Mesothelial cell of epicardium (in vitro differentiated cells): ENCODE measurements around the gene HDDC3. TPM values are rescaled to one million over a fixed set of nuclear protein-coding genes. Genes with fewer than 3 reads are reported as not detected.

Experiments
- DNase-seq, 2 experiments: peaks; one replicate each; pipeline ENCODE4 v3.0.0; 2021; ENCODE audit warnings: low spot score in 2 of 2; ENCODE audit not compliant: unreplicated experiment in 2 of 2
- H3K27ac Mint-ChIP-seq: 2 replicates; pipeline ENCODE4 v1.8.0; 2021; ENCODE audit warnings: mixed read lengths
- H3K27me3 Mint-ChIP-seq: 2 replicates; pipeline ENCODE4 v1.8.0; 2021; ENCODE audit warnings: low read depth, mixed read lengths
- H3K36me3 Mint-ChIP-seq: 2 replicates; pipeline ENCODE4 v1.8.0; 2021; ENCODE audit warnings: mixed read lengths
- H3K4me1 Mint-ChIP-seq: 2 replicates; pipeline ENCODE4 v1.8.0; 2021; ENCODE audit warnings: mixed read lengths
- H3K4me3 Mint-ChIP-seq: 2 replicates; pipeline ENCODE4 v1.8.0; 2021; ENCODE audit warnings: mild to moderate bottlenecking, moderate library complexity, mixed read lengths
- H3K9me3 Mint-ChIP-seq: 2 replicates; pipeline ENCODE4 v1.8.0; 2021; ENCODE audit warnings: mixed read lengths
- CTCF ChIP-seq: fragments of 200-600 bp; sonication (generic); IDR thresholded peaks from one replicate; pipeline ENCODE4 v1.5.0; 2021; ENCODE audit warnings: antibody characterized with exemption; ENCODE audit not compliant: unreplicated experiment
- total RNA-seq: library from RNA; stranded (reverse); gene quantifications from 3 replicates; pipeline ENCODE4 v1.2.1, GENCODE V29; 2021

The HDDC3 gene
- total RNA-seq, 1 donor from 2014 or later = 11.9 TPM

- Mint-ChIP-seq H3K27me3 (no peaks in the 10 kb centered on the region), H3K4me1 (peaks cover 16% of the 10 kb centered on the region), H3K36me3 (peaks cover 25% of the 10 kb centered on the region), H3K9me3 (no peaks in the 10 kb centered on the region), H3K27ac (peak overlapping the region; percentile 39), H3K4me3 (no peak overlapping the region)
- DNase-seq = no peak
- TF ChIP-seq CTCF = no peak
Observed at GRCh38 chr15:90960298-90961091, 28.1 kb upstream of the HDDC3 start.

GRCh38 chr15:90959894-90960293, 27.5 kb upstream of the HDDC3 start:
- no peak for DNase-seq
- Mint-ChIP-seq H3K9me3 (no peaks in the 10 kb centered on the region), H3K4me1 (peaks cover 16% of the 10 kb centered on the region), H3K27ac (no peak overlapping the region), H3K36me3 (peaks cover 22% of the 10 kb centered on the region), H3K27me3 (no peaks in the 10 kb centered on the region), H3K4me3 (no peak overlapping the region)
- TF ChIP-seq CTCF = no peak

- Mint-ChIP-seq H3K4me3 (no peak overlapping the region), H3K9me3 (no peaks in the 10 kb centered on the region), H3K36me3 (peaks cover 22% of the 10 kb centered on the region), H3K4me1 (peaks cover 18% of the 10 kb centered on the region), H3K27me3 (no peaks in the 10 kb centered on the region), H3K27ac (no peak overlapping the region)
- no peak for TF ChIP-seq CTCF
- no peak for DNase-seq
Observed at GRCh38 chr15:90959028-90959595, 26.8 kb upstream of the HDDC3 start.

GRCh38 chr15:90957791-90958190, 25.4 kb upstream of the HDDC3 start:
- H3K9me3 Mint-ChIP-seq = no peaks in the 10 kb centered on the region
- no peaks in the 10 kb centered on the region for H3K27me3 Mint-ChIP-seq
- peaks cover 16% of the 10 kb centered on the region for H3K4me1 Mint-ChIP-seq
- peak overlapping the region; percentile 76 for H3K4me3 Mint-ChIP-seq
- peaks cover 13% of the 10 kb centered on the region for H3K36me3 Mint-ChIP-seq
- no peak for TF ChIP-seq CTCF
- no peak for DNase-seq
- H3K27ac Mint-ChIP-seq = peak overlapping the region; percentile 73

GRCh38 chr15:90957031-90957790, 24.9 kb upstream of the HDDC3 start:
- H3K27ac Mint-ChIP-seq = peak overlapping the region; percentile 73
- no peaks in the 10 kb centered on the region for H3K9me3 Mint-ChIP-seq
- DNase-seq = peak in 1 of 2 experiments; percentile 68
- H3K36me3 Mint-ChIP-seq = peaks cover 13% of the 10 kb centered on the region
- H3K27me3 Mint-ChIP-seq = no peaks in the 10 kb centered on the region
- peak overlapping the region; percentile 76 for H3K4me3 Mint-ChIP-seq
- H3K4me1 Mint-ChIP-seq = peaks cover 16% of the 10 kb centered on the region
- no peak for TF ChIP-seq CTCF
